ENCODE results near the gene TMEM26.

The TMEM26 gene

DNA sequence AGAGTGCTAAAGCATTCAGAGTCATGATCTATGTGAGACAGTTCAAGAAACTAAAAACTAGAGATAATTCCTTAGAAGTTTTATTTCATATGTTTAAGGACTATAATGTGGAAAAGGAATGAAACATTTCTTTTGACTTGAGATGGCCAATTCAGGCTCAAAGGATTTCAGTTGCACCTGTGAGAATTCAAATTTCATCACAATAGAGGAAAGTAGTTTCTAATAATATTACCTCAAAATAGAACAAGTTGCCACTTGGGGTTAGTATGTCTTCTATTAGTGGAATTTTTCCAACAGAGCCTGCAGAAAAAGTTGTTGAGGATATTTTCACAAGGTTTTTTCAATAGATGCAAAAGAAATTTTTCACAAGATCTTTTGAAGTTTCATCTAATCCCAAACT is 37.4 kb downstream of the TMEM26 start:
- no peaks in the 10 kb centered on the region for H3K4me1 ChIP-seq (ENCODE audit: control insufficient read depth in 1 of 2, insufficient read depth in 2 of 2, low read length in 2 of 2)
- no peak overlapping the region for H3K27ac ChIP-seq (ENCODE audit: low read length)
- H3K27me3 ChIP-seq (ENCODE audit: low read depth, low read length): no peaks in the 10 kb centered on the region
- H3K4me3 ChIP-seq (ENCODE audit: low read depth in 1 of 2, low read length in 2 of 2): no peak overlapping the region
- peaks cover 0 to 5% of the 10 kb centered on the region in 2 donors for H3K36me3 ChIP-seq (ENCODE audit: control insufficient read depth in 1 of 2, insufficient read depth in 2 of 2, low read length in 2 of 2)
- H3K9me3 ChIP-seq (ENCODE audit: control insufficient read depth in 1 of 2, low read length in 2 of 2): peaks cover 0 to 4% of the 10 kb centered on the region in 2 donors

DNA sequence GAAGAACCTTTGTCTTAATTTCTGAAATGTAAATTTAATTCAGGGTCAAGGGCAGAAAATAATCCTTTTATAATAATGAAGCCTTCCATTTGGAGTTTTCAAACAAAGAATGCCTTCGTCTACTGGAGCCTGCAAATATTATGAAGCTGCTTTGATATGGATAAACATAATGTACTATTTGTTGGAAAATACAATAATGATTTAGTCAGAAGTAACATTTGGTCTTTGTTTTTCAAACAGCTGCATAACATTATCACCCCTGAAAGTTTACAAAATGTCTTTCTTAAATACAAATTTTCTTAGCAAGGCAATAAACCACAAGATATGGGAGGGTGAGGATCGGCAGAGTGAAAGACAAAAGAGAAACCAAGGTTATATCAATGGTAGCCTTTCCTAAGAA is 41.5 kb downstream of the TMEM26 start:
- no peak overlapping the region for H3K4me3 ChIP-seq (ENCODE audit: low read depth in 1 of 2, low read length in 2 of 2)
- no peaks in the 10 kb centered on the region for H3K9me3 ChIP-seq (ENCODE audit: control insufficient read depth in 1 of 2, low read length in 2 of 2)
- peaks cover 0 to 17% of the 10 kb centered on the region in 2 donors for H3K4me1 ChIP-seq (ENCODE audit: control insufficient read depth in 1 of 2, insufficient read depth in 2 of 2, low read length in 2 of 2)
- H3K27ac ChIP-seq (ENCODE audit: low read length): no peak overlapping the region
- no peaks in the 10 kb centered on the region for H3K36me3 ChIP-seq (ENCODE audit: control insufficient read depth in 1 of 2, insufficient read depth in 2 of 2, low read length in 2 of 2)
- H3K27me3 ChIP-seq (ENCODE audit: low read depth, low read length): no peaks in the 10 kb centered on the region

DNA sequence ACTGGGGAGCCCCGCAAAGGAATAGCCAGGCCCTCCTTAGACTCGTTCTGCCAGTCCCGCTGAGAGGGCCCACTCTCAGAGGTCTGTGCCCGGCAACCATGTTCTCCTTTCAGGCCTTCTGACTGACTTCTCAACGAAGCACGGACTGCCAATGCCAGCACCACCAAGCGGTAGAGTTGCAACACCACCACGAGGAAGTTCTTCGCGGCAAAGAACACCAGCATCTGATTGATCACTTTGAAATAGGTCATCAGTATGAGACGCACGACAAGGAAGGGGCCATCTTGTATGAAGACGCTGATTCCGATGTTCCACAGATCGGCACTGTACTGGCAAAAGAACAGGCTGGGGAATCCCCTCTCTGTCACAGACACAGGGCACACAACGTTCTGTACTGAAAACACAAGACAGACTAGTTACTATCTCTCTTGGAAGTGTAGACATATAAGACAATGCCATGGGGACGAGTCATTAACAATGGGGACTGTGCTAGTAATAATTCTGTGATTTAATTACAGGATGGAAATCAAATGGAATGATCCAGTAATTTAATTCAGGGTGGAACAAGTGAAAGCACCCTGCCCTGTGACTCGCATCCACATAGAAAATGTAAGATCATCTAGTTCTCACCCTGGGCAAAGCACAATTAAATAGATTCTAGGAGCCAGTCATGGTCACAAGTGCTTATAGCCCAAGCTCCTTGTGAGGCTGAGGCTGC is 42.7 kb downstream of the TMEM26 start:
- no peaks in the 10 kb centered on the region for H3K9me3 ChIP-seq (ENCODE audit: control insufficient read depth in 1 of 2, low read length in 2 of 2)
- peaks cover 0 to 18% of the 10 kb centered on the region in 2 donors for H3K4me1 ChIP-seq (ENCODE audit: control insufficient read depth in 1 of 2, insufficient read depth in 2 of 2, low read length in 2 of 2)
- no peak overlapping the region for H3K4me3 ChIP-seq (ENCODE audit: low read depth in 1 of 2, low read length in 2 of 2)
- no peaks in the 10 kb centered on the region for H3K36me3 ChIP-seq (ENCODE audit: control insufficient read depth in 1 of 2, insufficient read depth in 2 of 2, low read length in 2 of 2)
- H3K27me3 ChIP-seq (ENCODE audit: low read depth, low read length): no peaks in the 10 kb centered on the region
- H3K27ac ChIP-seq (ENCODE audit: low read length): no peak overlapping the region

DNA sequence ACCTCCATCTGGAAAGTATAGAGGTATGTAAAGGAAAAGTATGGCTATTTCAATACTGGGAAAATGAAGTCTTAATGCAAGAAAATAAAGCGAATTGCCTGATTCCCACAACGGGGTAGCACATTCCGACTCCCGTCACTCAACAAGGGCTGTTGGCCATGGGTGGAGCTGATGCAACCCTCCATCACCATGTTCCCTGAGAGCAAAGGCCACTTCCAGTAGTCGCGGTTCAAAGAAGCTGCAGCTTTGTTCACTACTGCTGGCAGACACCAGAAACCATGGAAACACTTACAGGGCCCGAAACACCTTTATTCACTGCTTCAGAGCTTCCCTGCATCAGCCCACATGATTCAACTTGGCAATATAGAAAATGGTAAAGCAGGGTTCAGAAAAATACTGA is 44.0 kb downstream of the TMEM26 start:
- H3K9me3 ChIP-seq (ENCODE audit: control insufficient read depth in 1 of 2, low read length in 2 of 2): no peaks in the 10 kb centered on the region
- H3K27me3 ChIP-seq (ENCODE audit: low read depth, low read length): no peaks in the 10 kb centered on the region
- H3K27ac ChIP-seq (ENCODE audit: low read length): no peak overlapping the region
- H3K36me3 ChIP-seq (ENCODE audit: control insufficient read depth in 1 of 2, insufficient read depth in 2 of 2, low read length in 2 of 2): no peaks in the 10 kb centered on the region
- H3K4me1 ChIP-seq (ENCODE audit: control insufficient read depth in 1 of 2, insufficient read depth in 2 of 2, low read length in 2 of 2): peaks cover 0 to 18% of the 10 kb centered on the region in 2 donors
- no peak overlapping the region for H3K4me3 ChIP-seq (ENCODE audit: low read depth in 1 of 2, low read length in 2 of 2)

DNA sequence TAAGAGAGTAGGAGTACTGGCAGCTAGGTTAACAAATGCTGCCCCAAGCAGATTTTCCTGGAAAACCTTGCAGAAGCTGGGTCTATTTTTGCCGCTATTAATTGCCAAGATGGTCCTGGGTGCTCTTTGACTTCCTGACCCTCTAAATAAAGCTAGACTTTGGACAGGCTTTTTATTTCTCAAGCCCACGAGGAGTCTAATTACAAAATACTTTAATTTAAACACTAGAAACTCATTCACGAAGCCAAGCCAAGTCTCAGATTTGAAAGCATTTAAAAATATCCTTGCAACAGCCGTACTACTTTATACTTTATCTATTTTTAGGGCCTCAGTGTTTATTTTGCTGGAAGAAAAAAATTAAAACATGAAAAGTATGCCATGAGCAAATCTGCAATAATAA is 45.1 kb downstream of the TMEM26 start:
- H3K4me3 ChIP-seq (ENCODE audit: low read depth in 1 of 2, low read length in 2 of 2): no peak overlapping the region

DNA sequence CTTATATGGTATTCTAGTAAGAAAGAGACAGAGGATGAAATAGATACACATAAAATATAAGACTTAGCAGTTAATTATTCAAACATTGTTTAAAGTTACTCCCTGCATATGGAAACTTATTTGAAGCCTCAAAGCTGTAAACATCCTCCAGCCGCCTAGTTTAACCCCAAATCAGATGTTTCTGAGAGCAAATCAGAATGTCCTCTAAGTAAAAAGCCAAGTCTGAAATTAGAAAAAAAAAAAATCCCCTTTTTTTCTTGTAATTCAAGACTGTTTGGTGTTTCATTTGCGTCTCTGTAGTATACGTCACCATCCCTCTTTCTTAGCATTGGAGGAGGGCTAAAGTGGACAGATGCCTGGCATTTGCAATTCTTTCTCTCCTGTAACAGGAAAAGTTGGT is 46.4 kb downstream of the TMEM26 start:
- no peak overlapping the region for H3K4me3 ChIP-seq (ENCODE audit: low read depth in 1 of 2, low read length in 2 of 2)
- no peaks in the 10 kb centered on the region for H3K9me3 ChIP-seq (ENCODE audit: control insufficient read depth in 1 of 2, low read length in 2 of 2)
- no peaks in the 10 kb centered on the region for H3K27me3 ChIP-seq (ENCODE audit: low read depth, low read length)
- H3K36me3 ChIP-seq (ENCODE audit: control insufficient read depth in 1 of 2, insufficient read depth in 2 of 2, low read length in 2 of 2): no peaks in the 10 kb centered on the region
- H3K4me1 ChIP-seq (ENCODE audit: control insufficient read depth in 1 of 2, insufficient read depth in 2 of 2, low read length in 2 of 2): peaks cover 0 to 18% of the 10 kb centered on the region in 2 donors
- H3K27ac ChIP-seq (ENCODE audit: low read length): no peak overlapping the region

More for the DNA sequence above, 45.1 kb downstream of the TMEM26 start:
- H3K9me3 ChIP-seq (ENCODE audit: control insufficient read depth in 1 of 2, low read length in 2 of 2): no peaks in the 10 kb centered on the region
- no peaks in the 10 kb centered on the region for H3K27me3 ChIP-seq (ENCODE audit: low read depth, low read length)
- no peaks in the 10 kb centered on the region for H3K36me3 ChIP-seq (ENCODE audit: control insufficient read depth in 1 of 2, insufficient read depth in 2 of 2, low read length in 2 of 2)
- peaks cover 0 to 18% of the 10 kb centered on the region in 2 donors for H3K4me1 ChIP-seq (ENCODE audit: control insufficient read depth in 1 of 2, insufficient read depth in 2 of 2, low read length in 2 of 2)
- no peak overlapping the region for H3K27ac ChIP-seq (ENCODE audit: low read length)

DNA sequence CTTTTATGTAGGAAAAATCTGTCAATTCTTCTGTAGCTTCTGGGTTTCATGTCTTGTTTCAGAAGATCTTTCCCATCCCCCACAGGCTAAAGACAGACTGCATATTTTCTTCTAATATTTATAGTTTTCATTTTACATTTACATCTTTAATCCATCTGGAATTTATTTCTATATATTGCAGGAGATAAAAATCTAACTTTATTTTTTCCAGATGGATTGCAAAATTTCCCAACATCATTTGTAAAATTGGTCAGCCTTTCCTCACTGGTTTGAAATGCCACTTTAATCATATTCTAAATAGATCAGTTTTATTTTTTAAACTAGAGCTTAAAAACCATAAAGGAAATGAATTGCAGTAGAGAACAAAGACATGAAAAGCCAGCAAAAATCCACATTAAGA is 46.9 kb downstream of the TMEM26 start:
- H3K4me1 ChIP-seq (ENCODE audit: control insufficient read depth in 1 of 2, insufficient read depth in 2 of 2, low read length in 2 of 2): peaks cover 0 to 18% of the 10 kb centered on the region in 2 donors
- no peak overlapping the region for H3K27ac ChIP-seq (ENCODE audit: low read length)
- H3K4me3 ChIP-seq (ENCODE audit: low read depth in 1 of 2, low read length in 2 of 2): no peak overlapping the region
- no peaks in the 10 kb centered on the region for H3K36me3 ChIP-seq (ENCODE audit: control insufficient read depth in 1 of 2, insufficient read depth in 2 of 2, low read length in 2 of 2)
- H3K9me3 ChIP-seq (ENCODE audit: control insufficient read depth in 1 of 2, low read length in 2 of 2): no peaks in the 10 kb centered on the region
- no peaks in the 10 kb centered on the region for H3K27me3 ChIP-seq (ENCODE audit: low read depth, low read length)

DNA sequence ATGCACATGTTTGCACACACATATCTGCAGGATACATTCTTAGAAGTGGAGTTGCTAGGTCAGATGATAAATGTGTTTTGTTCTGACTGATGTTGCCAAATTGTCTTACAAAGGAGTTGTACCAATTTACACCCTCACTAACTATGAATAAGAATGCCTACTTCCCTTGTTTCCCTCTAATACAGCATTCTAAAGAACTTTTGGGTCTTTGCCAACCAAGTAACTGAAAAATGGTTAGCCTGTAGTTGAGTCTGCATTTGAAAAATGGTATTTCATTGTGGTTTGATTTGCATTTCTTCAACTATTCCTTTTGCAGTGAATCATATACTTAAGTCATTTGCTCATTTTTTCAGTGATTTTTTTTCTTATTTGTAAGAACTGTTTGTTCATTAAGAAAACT is 48.4 kb downstream of the TMEM26 start:
- H3K36me3 ChIP-seq (ENCODE audit: control insufficient read depth in 1 of 2, insufficient read depth in 2 of 2, low read length in 2 of 2): no peaks in the 10 kb centered on the region
- peaks cover 0 to 18% of the 10 kb centered on the region in 2 donors for H3K4me1 ChIP-seq (ENCODE audit: control insufficient read depth in 1 of 2, insufficient read depth in 2 of 2, low read length in 2 of 2)
- H3K4me3 ChIP-seq (ENCODE audit: low read depth in 1 of 2, low read length in 2 of 2): no peak overlapping the region

DNA sequence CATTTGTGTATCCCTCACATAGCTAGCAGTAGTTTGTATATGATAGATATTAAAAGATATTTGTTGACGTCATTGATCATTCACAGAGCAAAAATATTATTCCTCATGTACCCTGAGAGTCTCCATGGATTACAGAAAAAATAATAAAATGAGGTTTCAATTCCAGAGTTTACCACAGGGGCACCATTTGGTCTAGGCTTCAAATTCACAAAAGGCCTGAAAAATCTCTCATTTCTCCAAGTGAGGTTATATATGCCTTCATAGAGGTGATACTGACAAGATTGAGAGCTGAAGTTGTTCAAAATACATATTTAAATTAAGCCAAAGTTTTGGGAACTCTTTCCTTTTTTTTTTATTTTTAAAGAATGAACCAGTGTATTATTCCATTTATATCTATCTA is 52.7 kb downstream of the TMEM26 start:
- Histone ChIP-seq H3K27me3 (ENCODE audit: low read depth, low read length) (no peaks in the 10 kb centered on the region), H3K9me3 (ENCODE audit: control insufficient read depth in 1 of 2, low read length in 2 of 2) (no peaks in the 10 kb centered on the region), H3K27ac (ENCODE audit: low read length) (no peak overlapping the region), H3K36me3 (ENCODE audit: control insufficient read depth in 1 of 2, insufficient read depth in 2 of 2, low read length in 2 of 2) (no peaks in the 10 kb centered on the region), H3K4me3 (ENCODE audit: low read depth in 1 of 2, low read length in 2 of 2) (no peak overlapping the region), H3K4me1 (ENCODE audit: control insufficient read depth in 1 of 2, insufficient read depth in 2 of 2, low read length in 2 of 2) (peaks cover 6 to 11% of the 10 kb centered on the region in 2 donors)

More for the DNA sequence above, 48.4 kb downstream of the TMEM26 start:
- no peak overlapping the region for H3K27ac ChIP-seq (ENCODE audit: low read length)
- H3K27me3 ChIP-seq (ENCODE audit: low read depth, low read length): no peaks in the 10 kb centered on the region
- H3K9me3 ChIP-seq (ENCODE audit: control insufficient read depth in 1 of 2, low read length in 2 of 2): no peaks in the 10 kb centered on the region

DNA sequence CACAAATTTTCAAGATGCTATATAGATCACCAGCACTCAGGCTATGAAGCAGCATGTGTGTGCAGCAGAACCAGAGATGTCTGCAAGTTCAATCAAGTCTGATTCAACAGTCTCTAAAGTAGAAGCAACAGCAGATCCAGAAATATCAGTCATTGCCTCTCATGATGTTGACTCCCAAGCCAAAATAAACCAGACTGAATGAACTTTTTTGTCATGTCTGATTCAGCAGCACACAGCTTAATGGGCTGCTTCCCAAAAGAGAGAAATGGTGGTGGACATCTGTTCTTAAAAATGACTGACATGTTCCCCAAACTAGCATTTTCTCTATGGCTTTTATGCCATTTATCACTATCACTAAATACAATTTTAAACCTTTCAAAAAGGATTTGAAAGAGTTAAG is 53.8 kb downstream of the TMEM26 start:
- no peaks in the 10 kb centered on the region for H3K36me3 ChIP-seq (ENCODE audit: control insufficient read depth in 1 of 2, insufficient read depth in 2 of 2, low read length in 2 of 2)
- no peak overlapping the region for H3K27ac ChIP-seq (ENCODE audit: low read length)
- H3K27me3 ChIP-seq (ENCODE audit: low read depth, low read length): no peaks in the 10 kb centered on the region
- no peaks in the 10 kb centered on the region for H3K9me3 ChIP-seq (ENCODE audit: control insufficient read depth in 1 of 2, low read length in 2 of 2)
- peaks cover 6 to 11% of the 10 kb centered on the region in 2 donors for H3K4me1 ChIP-seq (ENCODE audit: control insufficient read depth in 1 of 2, insufficient read depth in 2 of 2, low read length in 2 of 2)
- no peak overlapping the region for H3K4me3 ChIP-seq (ENCODE audit: low read depth in 1 of 2, low read length in 2 of 2)

DNA sequence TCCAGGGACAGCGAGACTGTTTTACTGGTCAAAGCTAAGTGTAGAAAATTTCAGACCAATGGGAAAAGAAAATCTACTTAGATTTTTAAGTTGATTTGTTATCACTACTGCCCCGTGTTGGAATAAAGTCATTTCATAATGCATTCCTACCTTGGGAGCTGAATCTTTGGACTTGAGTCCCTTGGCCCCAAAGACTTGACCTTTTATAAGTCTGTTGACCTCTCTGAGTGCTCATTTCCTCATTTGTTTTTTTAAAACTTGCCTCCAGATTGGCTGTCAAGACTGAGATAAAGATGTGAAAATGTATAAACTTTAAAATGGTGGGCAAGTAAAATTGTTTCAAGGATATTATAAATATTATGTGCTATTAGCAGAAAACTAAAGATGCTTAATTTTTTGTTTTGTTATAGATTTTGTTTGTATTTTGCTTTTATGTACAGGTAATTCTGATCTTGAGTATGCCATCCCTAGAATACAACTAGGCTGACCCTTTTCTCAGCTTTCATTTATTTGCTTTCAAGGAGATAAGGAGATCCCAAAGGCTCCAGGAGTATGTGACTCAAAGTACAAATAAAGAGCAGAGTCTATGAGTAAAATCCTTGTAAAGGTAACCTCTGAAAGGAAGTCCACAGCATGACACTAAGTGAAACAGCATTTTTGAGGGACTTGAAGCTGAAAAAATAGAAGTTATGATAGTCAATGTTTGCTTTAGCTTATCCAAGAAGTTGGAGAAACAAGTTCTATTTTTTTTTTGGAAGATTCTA is 54.6 kb downstream of the TMEM26 start:
- peak overlapping the region; percentile 83 for H3K27ac ChIP-seq (ENCODE audit: low read length)

More for the DNA sequence above, 54.6 kb downstream of the TMEM26 start:
- H3K4me1 ChIP-seq (ENCODE audit: control insufficient read depth in 1 of 2, insufficient read depth in 2 of 2, low read length in 2 of 2): peaks cover 6 to 11% of the 10 kb centered on the region in 2 donors
- H3K9me3 ChIP-seq (ENCODE audit: control insufficient read depth in 1 of 2, low read length in 2 of 2): no peaks in the 10 kb centered on the region
- no peaks in the 10 kb centered on the region for H3K36me3 ChIP-seq (ENCODE audit: control insufficient read depth in 1 of 2, insufficient read depth in 2 of 2, low read length in 2 of 2)
- no peaks in the 10 kb centered on the region for H3K27me3 ChIP-seq (ENCODE audit: low read depth, low read length)
- peak overlapping the region; percentile 59 to 65 for H3K4me3 ChIP-seq (ENCODE audit: low read depth in 1 of 2, low read length in 2 of 2)

Measured in muscle layer of duodenum (tissue), 2 donors.